ENCODE data around the gene NEFH.

The NEFH gene

DNA sequence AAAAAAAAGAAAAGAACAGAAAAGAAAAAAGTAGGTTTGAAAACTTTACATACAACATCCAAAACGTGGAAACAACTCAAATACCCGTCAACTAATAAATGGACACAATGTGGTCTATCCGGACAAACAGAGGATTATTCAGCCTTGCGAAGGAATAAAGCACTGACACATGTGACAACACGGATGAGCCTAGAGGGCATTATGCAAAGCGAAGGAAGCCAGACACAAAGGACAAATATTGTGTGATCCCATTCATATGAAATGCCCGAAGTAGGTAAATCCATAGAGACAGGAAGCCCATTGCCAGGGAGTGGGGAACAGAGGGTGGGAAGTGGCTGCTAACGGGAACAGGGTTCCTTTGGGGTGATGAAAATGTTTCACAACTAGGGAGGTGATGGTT lies 29.8 kb upstream of the NEFH start:
- TF ChIP-seq FOXP2 (optimal IDR thresholded peaks at IDR 0.05; ENCODE audit: borderline replicate concordance, extremely low read depth, extremely low read length, insufficient read depth): no peak

DNA sequence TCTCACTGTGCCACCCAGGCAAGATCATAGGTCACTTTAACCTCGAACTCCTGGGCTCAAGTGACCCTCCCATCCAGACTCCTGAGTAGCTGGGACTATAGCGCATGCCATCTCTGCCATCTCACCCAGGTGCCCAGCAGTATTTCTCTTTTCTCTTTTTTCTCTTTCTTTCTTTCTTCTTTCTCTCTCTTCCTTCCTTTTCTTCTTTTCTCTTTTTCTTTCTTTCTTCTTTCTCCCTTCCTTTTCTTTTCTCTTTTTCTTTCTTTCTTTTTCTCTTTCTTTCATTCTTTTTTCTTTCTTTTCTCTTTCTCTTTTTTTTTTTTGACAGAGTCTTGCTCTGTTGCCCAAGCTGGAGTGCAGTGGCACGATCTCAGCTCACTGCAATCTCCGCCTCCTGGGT lies 28.2 kb upstream of the NEFH start:
- TF ChIP-seq TAF1 (IDR thresholded peaks at IDR 0.05; ENCODE audit: borderline replicate concordance, insufficient read depth, low read length) (no peak), SIN3A (IDR thresholded peaks at IDR 0.05; ENCODE audit: borderline replicate concordance, insufficient read depth, low read length) (no peak), FOXP2 (optimal IDR thresholded peaks at IDR 0.05; ENCODE audit: borderline replicate concordance, extremely low read depth, extremely low read length, insufficient read depth) (no peak), POLR2AphosphoS5 (IDR thresholded peaks at IDR 0.05; ENCODE audit: low read depth, low read length) (no peak)
- TF ChIP-seq, protein P1, sequence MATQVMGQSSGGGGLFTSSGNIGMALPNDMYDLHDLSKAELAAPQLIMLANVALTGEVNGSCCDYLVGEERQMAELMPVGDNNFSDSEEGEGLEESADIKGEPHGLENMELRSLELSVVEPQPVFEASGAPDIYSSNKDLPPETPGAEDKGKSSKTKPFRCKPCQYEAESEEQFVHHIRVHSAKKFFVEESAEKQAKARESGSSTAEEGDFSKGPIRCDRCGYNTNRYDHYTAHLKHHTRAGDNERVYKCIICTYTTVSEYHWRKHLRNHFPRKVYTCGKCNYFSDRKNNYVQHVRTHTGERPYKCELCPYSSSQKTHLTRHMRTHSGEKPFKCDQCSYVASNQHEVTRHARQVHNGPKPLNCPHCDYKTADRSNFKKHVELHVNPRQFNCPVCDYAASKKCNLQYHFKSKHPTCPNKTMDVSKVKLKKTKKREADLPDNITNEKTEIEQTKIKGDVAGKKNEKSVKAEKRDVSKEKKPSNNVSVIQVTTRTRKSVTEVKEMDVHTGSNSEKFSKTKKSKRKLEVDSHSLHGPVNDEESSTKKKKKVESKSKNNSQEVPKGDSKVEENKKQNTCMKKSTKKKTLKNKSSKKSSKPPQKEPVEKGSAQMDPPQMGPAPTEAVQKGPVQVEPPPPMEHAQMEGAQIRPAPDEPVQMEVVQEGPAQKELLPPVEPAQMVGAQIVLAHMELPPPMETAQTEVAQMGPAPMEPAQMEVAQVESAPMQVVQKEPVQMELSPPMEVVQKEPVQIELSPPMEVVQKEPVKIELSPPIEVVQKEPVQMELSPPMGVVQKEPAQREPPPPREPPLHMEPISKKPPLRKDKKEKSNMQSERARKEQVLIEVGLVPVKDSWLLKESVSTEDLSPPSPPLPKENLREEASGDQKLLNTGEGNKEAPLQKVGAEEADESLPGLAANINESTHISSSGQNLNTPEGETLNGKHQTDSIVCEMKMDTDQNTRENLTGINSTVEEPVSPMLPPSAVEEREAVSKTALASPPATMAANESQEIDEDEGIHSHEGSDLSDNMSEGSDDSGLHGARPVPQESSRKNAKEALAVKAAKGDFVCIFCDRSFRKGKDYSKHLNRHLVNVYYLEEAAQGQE (IDR thresholded peaks at IDR 0.05; ENCODE audit: insufficient read depth in 1 of 2, low read depth in 2 of 2, low read length in 2 of 2): no peak

DNA sequence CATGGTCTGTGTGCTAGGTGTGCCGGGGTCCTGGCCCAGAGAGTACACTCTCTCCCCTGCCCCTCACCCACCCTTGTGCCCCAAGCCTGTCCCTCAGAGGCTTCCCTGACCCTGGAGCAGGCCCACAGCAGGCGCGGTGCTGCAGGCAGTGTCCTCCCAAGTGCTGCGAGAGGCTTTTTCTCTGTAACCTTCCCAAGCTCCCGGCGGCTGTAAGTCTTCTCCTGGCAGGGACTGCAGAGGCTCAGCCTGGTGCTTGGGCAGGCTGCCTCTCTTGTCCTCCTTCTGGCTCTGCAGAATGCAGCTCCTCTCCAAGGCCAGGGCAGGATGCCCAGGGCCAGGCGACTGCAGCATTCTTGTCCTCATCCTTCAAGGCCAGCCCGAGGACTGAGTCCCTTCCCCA lies 25.7 kb upstream of the NEFH start:
- TF ChIP-seq, protein P1 (IDR thresholded peaks at IDR 0.05; ENCODE audit: insufficient read depth in 1 of 2, low read depth in 2 of 2, low read length in 2 of 2): no peak

DNA sequence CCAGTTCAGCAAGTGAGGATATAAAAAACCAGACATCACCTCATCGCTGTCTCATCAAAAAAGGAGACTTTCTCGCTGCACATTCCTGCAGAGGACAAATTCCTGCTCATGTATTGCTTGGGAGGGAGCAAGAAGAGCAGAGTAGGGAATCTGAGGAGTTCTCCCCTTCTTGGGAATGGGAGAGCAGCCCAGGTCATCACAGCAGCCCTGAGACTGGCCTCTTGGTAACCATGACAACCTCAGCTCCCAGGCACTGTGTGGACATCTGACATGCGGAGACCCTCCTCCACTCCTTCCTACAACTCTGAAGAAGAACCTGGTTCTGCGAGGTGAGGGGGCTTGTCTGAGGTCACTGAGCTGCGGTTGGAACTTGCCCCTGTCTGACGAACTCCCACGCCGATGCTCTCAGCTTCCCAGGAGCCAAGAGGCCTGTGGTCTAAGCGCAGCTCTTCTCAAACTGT lies 23.8 kb upstream of the NEFH start:
- TF ChIP-seq TAF1 (IDR thresholded peaks at IDR 0.05; ENCODE audit: borderline replicate concordance, insufficient read depth, low read length) (no peak), POLR2AphosphoS5 (IDR thresholded peaks at IDR 0.05; ENCODE audit: low read depth, low read length) (no peak), SIN3A (IDR thresholded peaks at IDR 0.05; ENCODE audit: borderline replicate concordance, insufficient read depth, low read length) (no peak), FOXP2 (optimal IDR thresholded peaks at IDR 0.05; ENCODE audit: borderline replicate concordance, extremely low read depth, extremely low read length, insufficient read depth) (no peak)
- TF ChIP-seq, protein P1 (IDR thresholded peaks at IDR 0.05; ENCODE audit: insufficient read depth in 1 of 2, low read depth in 2 of 2, low read length in 2 of 2): no peak

DNA sequence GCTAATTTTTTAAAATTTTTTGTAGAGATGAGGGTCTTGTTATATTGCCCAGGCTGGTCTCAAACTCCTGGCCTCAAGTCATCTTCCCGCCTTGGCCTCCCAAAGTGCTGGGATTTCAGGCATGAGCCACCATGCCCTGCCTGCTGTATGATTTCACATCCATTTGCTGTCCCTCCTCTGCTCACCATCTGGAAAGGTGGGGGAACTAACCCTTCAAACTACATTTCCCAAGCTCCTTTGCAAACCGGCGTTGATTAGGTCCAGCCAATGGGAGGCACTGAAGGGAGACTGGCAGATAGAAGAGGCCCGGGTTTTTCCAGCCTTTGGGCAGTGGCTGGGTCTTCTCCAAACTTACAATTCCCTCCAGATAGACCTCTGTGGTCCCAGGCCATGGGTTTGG lies 22.3 kb upstream of the NEFH start:
- no peak for TF ChIP-seq TAF1 (IDR thresholded peaks at IDR 0.05; ENCODE audit: borderline replicate concordance, insufficient read depth, low read length)

DNA sequence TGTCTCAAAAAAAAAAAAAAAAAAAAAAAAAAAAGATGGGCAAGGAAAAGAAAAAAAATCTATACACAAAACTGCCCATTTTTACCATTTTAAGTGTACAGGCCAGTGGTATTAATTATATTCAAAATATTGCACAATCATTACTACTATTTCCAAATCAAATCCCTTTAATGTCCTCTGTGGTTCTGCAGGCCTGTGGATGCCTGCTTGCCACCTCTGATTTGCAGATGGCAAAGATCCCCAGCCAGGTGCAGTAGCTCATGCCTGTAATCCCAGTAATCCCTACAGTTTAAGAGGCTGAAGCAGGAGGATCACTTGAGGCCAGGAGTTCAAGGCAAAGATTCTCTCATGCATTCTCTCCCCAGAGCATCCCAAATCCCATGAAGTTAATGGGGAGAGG lies 21.5 kb upstream of the NEFH start:
- TF ChIP-seq POLR2AphosphoS5 (IDR thresholded peaks at IDR 0.05; ENCODE audit: low read depth, low read length): no peak
- TF ChIP-seq SIN3A (IDR thresholded peaks at IDR 0.05; ENCODE audit: borderline replicate concordance, insufficient read depth, low read length): no peak
- TF ChIP-seq FOXP2 (optimal IDR thresholded peaks at IDR 0.05; ENCODE audit: borderline replicate concordance, extremely low read depth, extremely low read length, insufficient read depth): no peak
- TF ChIP-seq TAF1 (IDR thresholded peaks at IDR 0.05; ENCODE audit: borderline replicate concordance, insufficient read depth, low read length): no peak

DNA sequence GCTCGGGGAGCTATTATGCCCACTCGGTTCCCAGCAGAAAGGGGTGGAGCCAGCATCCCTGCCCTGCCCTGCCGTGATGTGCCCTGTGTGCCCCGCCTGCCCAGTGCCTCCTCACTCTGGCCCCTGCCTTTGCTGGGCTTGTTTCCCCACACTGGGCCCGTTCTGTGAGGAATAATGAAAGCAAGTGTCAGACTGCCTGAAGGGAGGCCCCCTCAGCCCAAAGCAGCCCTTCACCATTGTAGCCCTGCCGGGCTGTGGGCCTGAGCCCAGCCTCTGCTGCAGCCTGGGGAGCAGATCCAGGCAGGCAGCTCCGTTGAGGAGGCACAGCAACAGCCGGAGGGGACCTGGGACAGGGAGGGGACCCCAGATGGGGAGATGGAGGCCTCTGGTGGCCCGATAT lies 20.2 kb upstream of the NEFH start:
- TF ChIP-seq, protein P1 (IDR thresholded peaks at IDR 0.05; ENCODE audit: insufficient read depth in 1 of 2, low read depth in 2 of 2, low read length in 2 of 2): no peak
- TF ChIP-seq SIN3A (IDR thresholded peaks at IDR 0.05; ENCODE audit: borderline replicate concordance, insufficient read depth, low read length): no peak
- TF ChIP-seq TAF1 (IDR thresholded peaks at IDR 0.05; ENCODE audit: borderline replicate concordance, insufficient read depth, low read length): no peak
